ENCODE measurements around the gene COP1.

GRCh38 chr1:175904808-175905207 is 302.3 kb downstream of the COP1 start:
- no peak for TF ChIP-seq CTCF (IDR thresholded peaks at IDR 0.05)
- TF ChIP-seq POLR2A (IDR thresholded peaks at IDR 0.05; ENCODE audit: low read length), result no peak
- no peak for TF ChIP-seq ESRRA (IDR thresholded peaks at IDR 0.05; ENCODE audit: borderline replicate concordance, low read length)

Data from A549 (cell line).